GM23248 (cell line): Measurements from ENCODE around the gene GOLGA7B.

Source experiments
- EZH2 ChIP-seq: fragments of 200-600 bp; sonication (generic); IDR thresholded peaks from 2 replicates; pipeline ENCODE4 v1.6.1; 2018; ENCODE audit warnings: antibody characterized with exemption, mild to moderate bottlenecking; ENCODE audit not compliant: insufficient read depth, poor library complexity, severe bottlenecking
- EZH2phosphoT487 ChIP-seq: fragments of 200-600 bp; sonication (generic); IDR thresholded peaks from 2 replicates; pipeline ENCODE4 v1.6.1; 2018; ENCODE audit warnings: antibody characterized with exemption, moderate library complexity, mild to moderate bottlenecking, low read depth; ENCODE audit not compliant: insufficient read depth

- TF ChIP-seq EZH2phosphoT487 (no peak), EZH2 (no peak)
These were observed 65.2 kb downstream of the GOLGA7B start for GRCh38 chr10:97914837-97915211.
